DMS79 (cell line): ENCODE results near the gene WNT16.
"Not testable (repeated sequence)": the region's sequence is repeated elsewhere in the genome, so short reads cannot be mapped to it uniquely, and the experiment has no call there.

ENCODE experiments used
- DNase-seq: peaks from one replicate; lab custom pipeline; 2025; lab: John Stamatoyannopoulos, UW

The WNT16 gene, protein sequence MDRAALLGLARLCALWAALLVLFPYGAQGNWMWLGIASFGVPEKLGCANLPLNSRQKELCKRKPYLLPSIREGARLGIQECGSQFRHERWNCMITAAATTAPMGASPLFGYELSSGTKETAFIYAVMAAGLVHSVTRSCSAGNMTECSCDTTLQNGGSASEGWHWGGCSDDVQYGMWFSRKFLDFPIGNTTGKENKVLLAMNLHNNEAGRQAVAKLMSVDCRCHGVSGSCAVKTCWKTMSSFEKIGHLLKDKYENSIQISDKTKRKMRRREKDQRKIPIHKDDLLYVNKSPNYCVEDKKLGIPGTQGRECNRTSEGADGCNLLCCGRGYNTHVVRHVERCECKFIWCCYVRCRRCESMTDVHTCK

DNA sequence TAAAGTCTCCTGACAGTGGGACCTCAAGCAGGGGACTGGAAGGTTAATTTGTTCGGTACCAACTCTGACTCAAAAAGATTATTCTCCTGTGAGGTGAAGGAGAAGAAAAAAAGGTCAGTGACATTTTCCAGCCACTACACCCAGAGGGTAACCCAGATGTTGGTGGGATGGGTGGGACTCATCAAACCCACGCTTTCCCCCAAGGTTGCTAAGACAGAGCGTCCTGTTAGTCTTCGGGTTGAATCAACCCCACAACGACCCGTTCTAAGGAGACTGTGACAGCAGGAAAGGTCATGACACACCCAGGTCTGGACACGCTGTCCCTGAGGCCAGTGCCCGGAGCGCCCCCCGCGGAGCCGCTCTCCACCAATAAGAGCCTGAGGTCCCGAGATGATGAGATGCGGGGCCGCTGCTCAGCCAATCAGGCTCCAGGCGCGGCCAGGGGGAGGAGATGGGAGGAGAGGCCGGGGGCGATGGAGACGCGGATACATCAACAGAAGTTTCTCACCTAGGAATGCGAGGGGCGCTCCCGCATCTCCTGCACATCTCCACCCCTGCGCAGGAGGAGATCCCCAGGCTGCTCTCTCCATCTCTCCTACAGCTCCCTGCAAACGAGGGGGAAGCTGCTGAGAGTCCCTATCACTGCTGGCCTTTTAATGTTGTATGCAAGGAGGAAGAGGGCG lies at the start of gene WNT16:
TSS of gene WNT16 (plus strand) at position 493 of the 683 bp plus-strand sequence. CDS start 293 bp downstream, outside the sequence.
- no peak for DNase-seq

DNA sequence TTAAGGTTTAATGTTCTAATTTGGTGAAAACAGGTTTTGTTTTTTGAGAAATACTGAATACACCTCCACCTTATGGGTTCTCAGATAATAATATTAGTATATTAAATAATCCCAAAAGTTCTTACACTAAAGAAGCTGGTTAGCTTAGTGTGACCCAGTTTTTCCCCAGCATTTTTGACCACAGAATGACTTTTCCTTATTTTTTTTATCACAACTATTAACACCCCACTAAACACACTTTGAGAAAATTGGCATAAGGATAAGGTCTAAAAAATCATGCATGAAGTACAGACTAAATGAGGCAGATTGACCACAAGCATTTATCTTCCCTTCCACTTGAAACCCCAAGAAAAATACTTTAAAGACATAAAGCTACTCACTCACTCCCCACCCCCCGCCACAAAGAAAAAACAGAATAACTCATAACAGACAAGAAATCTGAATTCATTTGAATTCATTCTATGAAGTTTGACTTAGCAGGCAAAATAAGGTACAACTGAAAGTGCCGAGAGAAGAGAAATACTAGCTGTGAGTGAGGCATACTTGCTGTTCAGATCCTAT lies 49.7 kb upstream of the WNT16 start:
- DNase-seq, result no peak

DNA sequence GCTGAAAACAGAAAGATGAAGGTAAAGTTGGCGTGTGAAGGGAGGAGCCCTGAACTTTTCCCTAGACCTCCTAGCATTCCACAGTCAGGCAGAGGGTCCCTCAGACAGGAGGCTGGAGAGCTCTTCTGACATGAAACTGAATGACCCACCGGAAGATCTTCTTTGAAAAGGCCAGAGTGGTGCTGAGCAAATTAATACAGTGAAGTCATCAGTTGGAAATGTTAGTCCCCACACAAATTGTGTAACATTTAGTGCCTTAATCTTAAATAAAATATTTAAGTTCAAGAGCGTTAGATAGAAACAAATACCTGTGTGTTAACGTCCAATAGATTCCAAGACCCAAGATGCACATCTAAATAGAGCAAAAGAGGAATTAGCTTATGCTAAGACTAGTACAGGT lies 49.0 kb upstream of the WNT16 start:
- DNase-seq, result no peak

DNA sequence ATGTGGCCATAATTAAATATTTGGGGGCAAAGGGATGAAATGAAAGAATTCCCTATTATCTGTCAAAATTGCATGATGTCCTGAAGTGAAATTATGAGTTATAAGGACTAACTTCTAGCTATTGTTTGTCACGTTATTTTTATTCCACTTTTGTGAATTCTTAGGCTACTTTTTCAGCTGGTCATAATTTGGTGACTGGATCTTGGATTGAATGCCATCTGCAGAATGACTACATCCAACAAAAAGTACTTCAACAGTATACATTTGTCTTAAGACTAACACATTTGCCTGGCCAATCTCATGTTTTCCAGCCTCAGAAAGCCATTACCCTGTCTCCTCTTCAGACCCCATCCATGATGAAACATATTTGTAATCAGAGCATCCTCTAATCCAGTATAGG lies 48.1 kb upstream of the WNT16 start:
- no peak for DNase-seq

DNA sequence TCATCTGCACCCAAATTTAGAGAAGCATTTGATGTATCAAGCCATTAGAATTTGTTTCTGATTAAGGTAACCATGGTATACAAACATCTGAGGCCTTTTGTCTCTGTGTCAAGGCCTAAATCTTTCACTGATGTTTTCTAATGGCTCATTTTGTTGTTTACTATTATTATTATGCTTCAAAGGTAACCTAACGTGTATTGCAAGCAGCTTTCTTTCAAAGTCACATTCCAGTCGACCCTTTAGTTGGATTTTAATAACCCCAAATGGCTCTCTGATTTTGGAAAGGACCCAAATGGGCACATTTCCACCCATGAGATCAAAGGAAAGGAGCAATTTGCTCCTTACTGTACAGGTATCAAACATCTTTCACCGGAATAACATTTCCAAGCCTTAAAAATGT lies 46.7 kb upstream of the WNT16 start:
- DNase-seq, result no peak

DNA sequence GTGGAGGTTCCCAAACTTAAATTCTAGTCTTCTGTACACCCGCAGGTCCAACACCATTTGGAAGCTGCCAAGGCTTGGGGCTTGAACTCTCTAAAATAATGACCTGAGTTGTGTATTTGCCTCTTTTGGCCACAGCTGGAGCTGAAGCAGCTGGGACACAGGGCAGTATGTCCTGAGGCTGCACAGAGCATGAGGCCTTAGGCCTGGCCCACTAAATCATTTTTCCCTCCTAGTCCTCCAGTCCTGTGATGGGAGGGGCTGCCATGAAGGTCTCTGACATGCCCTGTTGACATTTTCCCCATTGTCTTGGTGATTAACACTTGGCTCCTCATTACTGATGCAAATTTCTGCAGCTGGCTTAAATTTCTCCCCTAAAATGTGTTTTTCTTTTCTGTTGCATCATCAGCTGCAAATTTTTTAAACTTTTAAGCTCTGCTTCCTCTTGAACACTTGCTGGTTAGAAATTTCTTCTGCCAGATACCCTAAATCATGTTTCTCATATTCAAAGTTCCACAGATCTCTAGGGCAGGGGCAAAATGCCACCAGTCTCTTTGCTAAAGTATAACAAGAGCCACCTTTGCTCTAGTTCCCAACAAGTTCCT lies 43.6 kb upstream of the WNT16 start:
- DNase-seq, result no peak

DNA sequence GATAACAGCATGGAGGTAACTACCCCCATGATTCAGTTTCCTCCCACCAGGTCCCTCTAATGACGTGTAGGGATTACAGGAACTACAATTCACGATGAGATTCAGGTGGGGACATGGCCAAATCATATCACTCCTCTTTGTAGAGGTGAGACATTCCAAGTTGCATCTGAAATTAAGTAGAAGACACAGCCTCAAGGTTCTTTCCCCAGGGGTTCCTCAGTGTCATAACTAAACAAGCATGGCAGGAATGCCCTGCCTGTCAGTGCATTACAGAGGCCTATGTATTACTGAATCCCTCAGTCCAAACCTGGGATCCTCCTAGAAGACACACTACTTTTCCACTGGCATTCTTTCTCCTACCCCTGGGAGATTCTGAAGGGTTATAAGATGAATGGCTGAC lies 42.6 kb upstream of the WNT16 start:
- DNase-seq, result no peak

DNA sequence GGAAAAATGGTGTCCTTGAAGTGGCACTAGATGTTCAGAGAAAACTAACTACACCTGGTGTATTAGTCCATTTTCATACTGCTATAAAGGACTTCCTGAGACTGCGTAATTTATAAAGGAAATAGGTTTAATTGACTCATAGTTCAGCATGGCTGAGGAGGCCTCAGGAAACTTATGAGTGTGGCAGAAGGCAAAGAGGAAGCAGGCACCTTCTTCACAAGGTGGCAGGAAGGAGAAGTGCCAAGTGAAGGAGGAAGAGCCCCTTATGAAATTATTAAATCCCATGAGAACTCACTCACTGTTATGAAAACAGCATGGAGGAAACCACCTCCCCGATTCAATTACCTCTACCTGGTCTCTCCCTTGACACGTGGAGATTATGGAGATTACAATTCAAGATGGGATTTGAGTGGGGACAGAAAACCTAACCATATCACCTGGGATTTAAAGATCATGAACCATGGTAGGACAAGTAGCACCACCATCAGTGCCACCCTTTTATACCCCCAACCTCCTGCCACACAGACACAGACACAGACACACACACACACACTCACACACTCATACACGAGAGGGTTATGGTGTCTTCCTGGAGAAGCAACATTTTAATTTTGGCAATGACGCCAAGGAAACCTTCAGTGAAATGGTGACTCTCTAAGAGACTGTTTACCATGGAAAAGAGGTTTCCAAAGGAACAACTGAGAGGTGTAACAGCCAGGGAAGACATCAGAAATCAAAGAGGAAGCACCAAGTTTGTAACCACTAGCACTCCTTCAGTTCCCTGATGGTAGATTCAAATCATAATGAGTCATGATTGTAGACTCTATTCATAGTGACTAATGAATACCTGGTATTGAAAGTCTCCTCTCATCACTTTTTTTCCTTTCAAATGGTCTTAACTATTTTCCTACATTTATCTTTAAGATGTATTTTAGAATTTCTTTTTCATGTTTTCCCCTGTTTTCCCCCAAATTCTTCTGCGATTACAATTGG lies 41.8 kb upstream of the WNT16 start:
- DNase-seq, result no peak

DNA sequence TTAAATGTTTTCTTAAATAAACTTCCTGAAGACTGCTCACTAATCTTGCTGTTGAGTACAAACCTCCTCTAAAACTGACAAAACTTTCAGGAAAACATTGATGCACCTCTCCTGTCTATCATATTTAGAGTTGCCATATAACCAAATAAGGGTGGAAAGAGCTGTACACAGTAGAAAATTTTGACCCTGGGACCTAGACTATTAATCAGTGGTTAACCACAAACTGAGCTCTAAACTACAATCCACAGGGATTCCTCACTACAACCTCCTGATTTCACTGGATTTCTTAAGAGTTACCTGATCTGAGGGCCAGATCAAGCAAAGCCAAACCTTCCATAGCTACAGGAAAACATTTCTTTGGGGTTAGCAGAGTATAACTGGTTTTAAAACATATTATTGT lies 39.9 kb upstream of the WNT16 start:
- no peak for DNase-seq

DNA sequence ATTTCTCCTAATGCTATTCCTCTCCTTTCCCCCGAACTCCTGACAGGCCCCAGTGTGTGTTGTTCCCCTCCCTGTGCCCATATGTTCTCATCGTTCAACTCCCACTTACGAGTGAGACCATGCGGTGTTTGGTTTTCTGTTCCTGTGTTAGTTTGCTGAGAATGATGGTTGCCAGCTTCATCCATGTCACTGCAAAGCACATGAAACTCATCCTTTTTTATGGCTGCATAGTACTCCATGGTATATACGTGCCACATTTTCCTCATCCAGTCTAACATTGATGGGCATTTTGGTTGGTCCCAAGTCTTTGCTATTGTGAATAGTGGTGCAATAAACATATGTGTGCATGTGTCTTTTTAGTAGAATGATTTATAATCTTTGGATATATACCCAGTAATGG lies 38.9 kb upstream of the WNT16 start:
- DNase-seq, result not testable (repeated sequence)

DNA sequence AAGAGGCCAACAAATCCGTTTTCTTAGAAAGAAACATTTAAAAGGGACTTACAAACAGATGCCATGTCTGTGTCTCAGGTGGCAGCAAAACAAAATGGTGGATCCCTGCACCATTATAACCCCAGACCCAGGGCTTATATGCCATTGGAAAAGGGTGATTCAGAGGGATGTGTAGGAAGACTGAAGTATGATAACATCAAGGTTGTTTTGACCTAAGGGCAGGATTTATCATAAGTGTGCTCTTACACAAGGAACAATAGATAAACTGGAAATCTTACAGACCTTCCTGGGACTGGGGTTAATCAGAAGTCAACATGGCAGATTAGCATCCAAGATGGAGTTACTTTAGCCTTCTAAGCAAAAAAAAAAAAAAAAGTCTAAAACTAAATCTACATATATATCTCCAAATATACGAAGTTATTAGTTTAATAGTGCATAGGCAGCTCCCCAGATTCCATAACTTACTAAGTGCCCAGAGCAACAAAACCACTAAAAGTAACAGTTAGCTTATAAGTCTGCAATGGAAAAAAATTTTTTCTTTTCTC lies 34.3 kb upstream of the WNT16 start:
- no peak for DNase-seq

DNA sequence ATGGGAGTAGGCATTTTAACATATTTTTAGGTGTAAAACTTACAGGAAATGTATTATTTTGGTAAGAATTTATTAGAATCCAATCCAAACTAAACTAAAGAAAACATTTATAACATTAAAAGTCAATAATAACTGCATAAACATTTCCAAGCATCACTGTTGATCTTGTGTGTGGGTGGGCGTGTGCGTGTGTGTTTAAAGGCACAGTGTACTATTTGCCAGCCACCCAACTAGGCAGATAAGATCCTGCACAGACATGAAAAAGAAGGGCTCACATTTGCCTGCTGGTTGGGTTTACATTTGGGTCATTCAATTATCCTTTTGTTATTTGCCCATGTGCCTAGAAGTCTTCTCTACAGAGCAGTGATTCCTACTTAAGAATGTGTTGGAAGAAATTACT lies 31.0 kb upstream of the WNT16 start:
- DNase-seq, result no peak

DNA sequence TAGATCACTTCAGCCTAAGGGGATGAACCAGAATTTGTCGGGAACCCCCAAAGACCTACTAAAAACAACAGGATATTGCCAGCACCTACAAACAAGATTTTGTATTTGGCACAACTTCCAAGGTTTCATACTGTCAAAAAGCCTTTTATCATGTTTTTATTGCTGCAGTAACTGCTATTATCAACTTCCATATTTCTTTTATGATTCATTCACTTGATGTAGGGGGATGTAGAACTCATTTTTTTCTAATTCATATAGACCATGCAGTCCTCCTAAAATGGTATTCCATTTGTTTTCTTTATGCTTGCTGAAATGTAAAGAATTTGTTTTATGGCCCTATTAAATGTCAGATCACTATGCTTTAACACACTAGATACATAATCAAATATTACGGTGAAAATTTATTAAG lies 30.0 kb upstream of the WNT16 start:
- DNase-seq, result no peak

DNA sequence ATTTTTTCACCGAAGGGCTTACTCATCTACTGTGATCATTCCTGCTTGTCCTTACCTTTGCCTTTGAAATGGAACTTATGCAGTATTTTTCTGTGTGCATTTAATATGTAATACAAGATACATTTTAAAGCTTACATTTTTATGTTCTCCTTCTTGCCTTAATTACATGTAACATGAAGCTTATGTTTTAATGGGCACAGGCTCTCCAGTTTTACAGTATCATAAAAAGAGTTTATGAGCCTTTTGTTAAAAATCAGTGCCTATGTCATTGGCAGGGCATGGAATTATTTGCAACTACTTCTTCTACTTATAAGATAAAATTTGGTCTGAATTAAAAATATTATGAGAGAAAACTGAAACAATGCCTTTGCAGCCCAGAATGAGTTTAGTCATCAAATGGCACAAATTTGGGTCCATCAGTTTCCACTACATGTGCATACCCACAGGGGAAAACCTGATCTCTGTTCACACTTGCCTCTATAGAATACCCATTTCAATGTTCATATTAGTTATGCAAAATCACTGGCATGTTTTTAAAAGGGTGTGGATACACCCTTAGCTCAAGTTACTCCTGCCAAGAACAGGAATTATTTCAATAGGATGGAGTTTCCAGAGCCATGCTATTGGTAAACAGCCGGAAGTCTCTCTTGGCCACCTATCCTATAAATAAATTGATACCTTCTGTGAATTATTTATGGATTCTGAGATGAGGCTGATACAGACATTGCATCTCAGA lies 27.9 kb upstream of the WNT16 start:
- no peak for DNase-seq

DNA sequence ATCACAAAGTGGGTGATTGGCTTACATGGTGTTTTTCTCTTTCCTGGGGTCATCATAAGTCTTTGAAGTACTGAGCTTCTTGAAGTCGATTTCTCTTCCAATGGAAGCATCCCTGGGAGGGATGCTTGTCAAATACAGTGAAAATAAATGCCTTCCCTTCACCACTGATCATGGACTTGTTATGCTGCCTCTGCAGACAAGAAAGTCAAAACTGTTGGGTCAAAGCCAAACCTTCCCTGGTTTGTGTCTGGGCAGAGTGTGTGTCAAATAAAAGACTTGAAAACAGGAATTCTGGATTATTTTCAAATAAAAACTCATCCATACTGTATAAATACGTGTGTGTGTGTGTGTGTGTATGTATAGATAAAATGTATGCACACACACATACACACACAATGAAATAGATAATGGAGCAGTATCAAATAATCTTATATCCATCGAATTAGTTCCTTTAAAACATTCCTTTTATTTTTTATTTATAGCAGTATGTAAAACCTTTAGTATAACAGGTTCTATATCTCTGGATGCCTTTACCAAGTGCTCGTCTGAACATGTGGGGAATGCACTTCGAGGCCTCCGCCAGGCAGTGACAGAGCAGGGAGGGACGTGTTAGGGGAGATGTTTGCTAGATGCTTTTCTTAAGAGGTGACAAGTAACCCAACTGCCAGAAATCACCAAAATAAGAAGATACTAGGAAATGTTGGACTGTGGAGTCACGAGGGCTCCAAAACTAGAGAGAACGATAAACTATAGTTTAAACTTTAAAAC lies 27.2 kb upstream of the WNT16 start:
- DNase-seq, result no peak

DNA sequence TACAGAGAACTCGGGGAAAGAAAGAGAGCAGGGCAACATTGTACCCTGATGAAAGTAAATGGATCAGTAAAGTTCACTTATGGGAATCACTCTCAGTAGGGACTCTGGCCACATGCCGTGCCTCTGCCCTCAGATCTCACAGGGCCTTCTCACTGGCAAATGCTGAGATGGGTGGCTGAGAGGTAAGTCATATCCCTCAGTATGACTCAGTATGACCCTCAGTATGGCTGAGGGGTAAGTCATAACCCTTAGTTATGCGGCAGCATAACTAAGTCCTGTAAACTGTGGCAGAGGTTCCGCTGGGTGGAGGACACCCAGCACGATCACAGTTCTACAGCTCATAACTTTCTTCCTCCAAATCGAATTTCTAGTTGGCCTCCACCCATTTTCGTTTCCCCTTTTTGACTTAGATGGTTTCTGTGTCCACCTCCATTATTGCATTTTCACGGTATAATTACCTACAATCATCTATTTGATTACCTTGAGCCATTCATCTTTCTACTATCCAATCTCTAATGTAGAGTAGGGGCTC lies 26.5 kb upstream of the WNT16 start:
- DNase-seq, result no peak

DNA sequence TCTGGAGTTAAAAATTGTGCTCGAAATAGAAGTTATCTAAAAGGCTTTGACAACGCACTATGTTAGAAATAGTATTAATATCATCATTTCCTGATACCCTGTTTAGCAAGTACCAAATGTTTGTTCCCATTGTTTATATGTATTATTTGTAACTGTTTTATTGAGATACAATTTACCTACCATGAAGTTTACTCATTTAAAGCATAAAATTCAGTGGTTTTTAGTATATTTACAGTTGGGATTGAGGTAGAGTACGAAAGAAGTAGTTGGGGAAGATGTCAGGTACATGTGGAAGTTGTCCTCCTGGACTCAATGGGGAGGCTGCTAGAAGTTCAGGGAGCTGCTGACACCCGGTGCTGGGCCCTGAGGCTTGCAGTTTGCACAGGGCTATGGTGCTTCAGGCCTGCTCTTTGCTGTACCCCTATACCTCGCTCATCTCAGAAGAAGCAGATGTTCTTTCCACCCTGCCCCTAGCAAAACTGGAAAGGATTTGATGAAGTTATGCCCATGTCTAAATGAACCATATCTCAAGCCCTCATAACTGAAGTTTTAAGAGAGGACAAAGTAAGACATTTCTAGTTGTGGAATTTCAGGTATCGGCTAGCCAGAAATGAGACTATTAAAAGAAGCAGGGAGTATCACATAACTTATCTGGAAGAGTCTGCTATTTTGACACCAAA lies 25.2 kb upstream of the WNT16 start:
- no peak for DNase-seq

DNA sequence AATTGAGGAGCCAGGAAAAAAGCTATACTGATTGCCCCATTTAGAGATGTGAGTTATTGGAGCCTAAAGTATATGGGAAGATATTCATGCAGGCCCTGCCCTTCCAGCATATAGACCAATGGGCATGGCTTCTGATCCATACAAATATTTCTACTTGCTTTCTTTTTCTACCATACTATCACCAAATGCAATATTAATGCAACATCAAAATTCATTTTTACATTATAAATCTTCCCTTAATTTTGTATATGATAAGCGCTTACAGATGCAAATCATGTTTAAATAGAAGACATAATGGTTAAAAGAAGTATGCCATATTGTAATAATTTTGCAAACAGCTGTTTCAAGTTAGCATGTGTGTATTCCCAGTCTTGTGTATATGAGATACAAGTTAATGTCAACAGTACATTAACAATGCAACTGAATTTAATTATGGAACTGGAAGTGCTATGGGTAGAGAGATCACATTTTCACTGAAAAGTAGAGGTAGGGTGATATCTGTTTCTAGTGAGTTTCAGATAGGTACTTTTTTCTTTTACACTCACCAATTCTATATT lies 24.6 kb upstream of the WNT16 start:
- DNase-seq, result no peak

DNA sequence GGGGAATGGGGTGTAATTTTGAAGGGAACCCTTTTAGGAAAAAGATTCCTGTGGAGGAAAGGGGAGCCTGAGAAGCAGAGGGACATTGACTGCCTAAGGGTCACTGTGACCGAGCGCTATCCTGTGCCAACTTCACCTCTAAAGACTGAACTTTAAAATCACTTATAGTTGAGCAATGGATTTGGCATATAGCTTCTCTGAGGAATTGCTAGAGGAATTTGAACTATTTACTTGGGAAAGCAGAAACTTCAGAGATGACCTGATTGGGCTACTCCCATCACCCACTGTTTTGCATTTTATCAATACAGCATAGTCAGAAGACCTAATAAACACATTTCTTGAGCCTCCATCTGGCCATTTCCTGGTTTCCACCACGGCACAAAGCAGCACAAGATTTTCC lies 23.7 kb upstream of the WNT16 start:
- no peak for DNase-seq
